Rectal smooth muscle tissue (tissue), 1 donor: ENCODE measurements around the gene PREX1.

ENCODE experiments used
- H3K27ac ChIP-seq: one replicate; pipeline ENCODE4 v1.7.0; 2013; ENCODE audit warnings: low read depth, low read length, inconsistent platforms
- H3K27me3 ChIP-seq: one replicate; pipeline ENCODE4 v1.7.0; 2013; ENCODE audit warnings: low read length; ENCODE audit not compliant: control insufficient read depth, insufficient read depth
- H3K36me3 ChIP-seq: one replicate; pipeline ENCODE4 v1.7.0; 2013; ENCODE audit warnings: low read length; ENCODE audit not compliant: control insufficient read depth, insufficient read depth
- H3K4me1 ChIP-seq: one replicate; pipeline ENCODE4 v1.7.0; 2013; ENCODE audit warnings: low read length; ENCODE audit not compliant: control insufficient read depth, insufficient read depth
- H3K4me3 ChIP-seq: one replicate; pipeline ENCODE4 v1.7.0; 2013; ENCODE audit warnings: low read length
- H3K9ac ChIP-seq: one replicate; pipeline ENCODE4 v1.7.0; 2013; ENCODE audit warnings: low read length

The PREX1 gene

GRCh38 chr20:48583801-48584200 lies 244.0 kb downstream of the PREX1 start:
- Histone ChIP-seq H3K36me3 (no peaks in the 10 kb centered on the region), H3K4me3 (no peak overlapping the region), H3K9ac (no peak overlapping the region), H3K4me1 (no peaks in the 10 kb centered on the region), H3K27me3 (no peaks in the 10 kb centered on the region), H3K27ac (no peak overlapping the region)

- Histone ChIP-seq H3K36me3 (no peaks in the 10 kb centered on the region), H3K9ac (no peak overlapping the region), H3K27ac (no peak overlapping the region), H3K4me1 (no peaks in the 10 kb centered on the region), H3K27me3 (no peaks in the 10 kb centered on the region), H3K4me3 (no peak overlapping the region)
Observed at GRCh38 chr20:48583171-48583570, 244.6 kb downstream of the PREX1 start.

DNA sequence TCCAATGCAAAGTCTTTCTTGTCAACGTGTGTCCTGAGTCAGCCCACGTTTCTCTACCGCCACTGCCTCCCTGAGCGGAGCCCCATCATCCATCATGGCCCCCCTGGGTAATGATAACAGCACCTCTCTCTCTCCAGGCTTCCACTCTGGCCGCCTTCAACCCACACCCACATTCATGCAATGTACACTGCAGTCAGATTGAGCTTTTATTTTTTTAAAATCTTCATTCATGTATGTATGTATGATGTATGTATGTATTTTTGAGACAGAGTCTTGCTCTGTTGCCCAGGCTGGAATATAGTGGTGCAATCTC lies 245.2 kb downstream of the PREX1 start:
- Histone ChIP-seq H3K27ac (no peak overlapping the region), H3K36me3 (no peaks in the 10 kb centered on the region), H3K4me3 (no peak overlapping the region), H3K9ac (no peak overlapping the region), H3K27me3 (no peaks in the 10 kb centered on the region), H3K4me1 (no peaks in the 10 kb centered on the region)

- no peak overlapping the region for H3K27ac ChIP-seq
- H3K9ac ChIP-seq = no peak overlapping the region
- H3K27me3 ChIP-seq = peaks cover 3% of the 10 kb centered on the region
- H3K36me3 ChIP-seq = no peaks in the 10 kb centered on the region
- H3K4me3 ChIP-seq = no peak overlapping the region
- no peaks in the 10 kb centered on the region for H3K4me1 ChIP-seq
Observed at GRCh38 chr20:48581167-48581566, 246.6 kb downstream of the PREX1 start.

GRCh38 chr20:48578397-48579098 lies 249.3 kb downstream of the PREX1 start:
- Histone ChIP-seq H3K27ac (no peak overlapping the region), H3K27me3 (peaks cover 3% of the 10 kb centered on the region), H3K4me3 (no peak overlapping the region), H3K9ac (no peak overlapping the region), H3K4me1 (no peaks in the 10 kb centered on the region), H3K36me3 (no peaks in the 10 kb centered on the region)

DNA sequence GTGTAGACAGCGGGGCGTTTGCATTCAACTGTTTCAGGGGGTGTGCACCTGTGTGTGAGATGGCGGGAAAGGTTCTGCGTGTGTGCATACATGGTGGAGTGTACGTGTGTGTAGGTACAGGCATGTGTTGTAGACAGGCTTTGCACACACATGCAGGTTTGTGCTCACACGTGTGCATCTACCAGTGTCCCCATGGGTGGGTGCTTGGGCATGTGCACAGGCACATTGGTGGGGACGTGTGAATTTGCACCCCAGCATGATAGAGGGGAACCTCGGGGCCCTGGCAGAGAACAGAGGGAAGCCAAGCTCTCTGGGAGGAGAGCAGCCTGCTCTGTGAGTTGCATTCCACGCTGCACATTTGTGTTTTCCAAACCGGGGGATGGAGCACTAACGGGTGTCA lies 250.2 kb downstream of the PREX1 start:
- Histone ChIP-seq H3K27me3 (peaks cover 3% of the 10 kb centered on the region), H3K36me3 (no peaks in the 10 kb centered on the region), H3K27ac (no peak overlapping the region), H3K9ac (no peak overlapping the region), H3K4me3 (no peak overlapping the region), H3K4me1 (no peaks in the 10 kb centered on the region)

GRCh38 chr20:48574383-48574782 lies 253.4 kb downstream of the PREX1 start:
- H3K4me3 ChIP-seq = no peak overlapping the region
- H3K36me3 ChIP-seq = no peaks in the 10 kb centered on the region
- H3K27ac ChIP-seq = no peak overlapping the region
- H3K27me3 ChIP-seq = peaks cover 3% of the 10 kb centered on the region
- no peak overlapping the region for H3K9ac ChIP-seq
- H3K4me1 ChIP-seq = no peaks in the 10 kb centered on the region
